ENCODE measurements around the gene PAIP2B.
A peak's percentile ranks its signal among the peaks of the same experiment; 100 is the strongest.
"Not testable (repeated sequence)": the region's sequence is repeated elsewhere in the genome, so short reads cannot be mapped to it uniquely, and the experiment has no call there.

PAIP2B gene

GRCh38 chr2:71226965-71227560 is at the start of gene PAIP2B:
Gene PAIP2B, minus strand, starts transcription at chr2:71227103. Its CDS starts 24,514 bp downstream, at chr2:71202589.
- DNase-seq (ENCODE audit: low spot score): peak; percentile 100

- no peak for DNase-seq (ENCODE audit: low spot score)
These were observed 49.0 kb upstream of the PAIP2B start for GRCh38 chr2:71275939-71276310.

GRCh38 chr2:71269511-71270090 is 42.7 kb upstream of the PAIP2B start:
- DNase-seq (ENCODE audit: low spot score): no peak

GRCh38 chr2:71263386-71263785 is 36.5 kb upstream of the PAIP2B start:
- DNase-seq (ENCODE audit: low spot score): no peak

- no peak for DNase-seq (ENCODE audit: low spot score)
These were observed 34.6 kb upstream of the PAIP2B start for GRCh38 chr2:71261534-71261933.

GRCh38 chr2:71256421-71256820 is 29.5 kb upstream of the PAIP2B start:
- no peak for DNase-seq (ENCODE audit: low spot score)

GRCh38 chr2:71254776-71255175 is 27.9 kb upstream of the PAIP2B start:
- DNase-seq (ENCODE audit: low spot score): no peak

GRCh38 chr2:71254078-71254477 is 27.2 kb upstream of the PAIP2B start:
- no peak for DNase-seq (ENCODE audit: low spot score)

- no peak for DNase-seq (ENCODE audit: low spot score)
These were observed 26.6 kb upstream of the PAIP2B start for GRCh38 chr2:71253476-71253875.

- DNase-seq (ENCODE audit: low spot score): no peak
These were observed 26.0 kb upstream of the PAIP2B start for GRCh38 chr2:71252862-71253261.

GRCh38 chr2:71250935-71251334 is 24.0 kb upstream of the PAIP2B start:
- DNase-seq (ENCODE audit: low spot score): no peak

GRCh38 chr2:71244302-71244660 is 17.4 kb upstream of the PAIP2B start:
- no peak for DNase-seq (ENCODE audit: low spot score)

GRCh38 chr2:71243634-71244301 is 16.9 kb upstream of the PAIP2B start:
- no peak for DNase-seq (ENCODE audit: low spot score)

- DNase-seq (ENCODE audit: low spot score): no peak
These were observed 13.9 kb upstream of the PAIP2B start for GRCh38 chr2:71240794-71241193.

- no peak for DNase-seq (ENCODE audit: low spot score)
These were observed 11.2 kb upstream of the PAIP2B start for GRCh38 chr2:71238089-71238488.

- DNase-seq (ENCODE audit: low spot score): no peak
These were observed 9.2 kb upstream of the PAIP2B start for GRCh38 chr2:71235930-71236587.

GRCh38 chr2:71233072-71233471 is 6.2 kb upstream of the PAIP2B start:
- not testable (repeated sequence) for DNase-seq (ENCODE audit: low spot score)

GRCh38 chr2:71226096-71226964 is 573 bp downstream of the PAIP2B start:
- DNase-seq (ENCODE audit: low spot score): peak; percentile 57

- DNase-seq (ENCODE audit: low spot score): no peak
These were observed 2.0 kb downstream of the PAIP2B start for GRCh38 chr2:71224935-71225334.

GRCh38 chr2:71224457-71224856 is 2.4 kb downstream of the PAIP2B start:
- no peak for DNase-seq (ENCODE audit: low spot score)

- DNase-seq (ENCODE audit: low spot score): peak; percentile 65
These were observed 3.1 kb downstream of the PAIP2B start for GRCh38 chr2:71223767-71224333.

GRCh38 chr2:71220743-71221142 is 6.2 kb downstream of the PAIP2B start:
- DNase-seq (ENCODE audit: low spot score): no peak
